T-cell (primary cell): ENCODE measurements around the gene ZNF462. TPM values are rescaled to one million over a fixed set of nuclear protein-coding genes. Genes with fewer than 3 reads are reported as not detected.
"Not testable (repeated sequence)": the region's sequence is repeated elsewhere in the genome, so short reads cannot be mapped to it uniquely, and the experiment has no call there.

ENCODE experiments used
- ATAC-seq, 4 experiments: fragments of 200-7000 bp in 3 of 4; fragments of 150-1000 bp in 1 of 4; cut with Tn5 transposase; replicated peaks in 1 of 4; 1 replicate in 3 of 4; 2 replicates in 1 of 4; pipeline ENCODE4 v1.10.0; 2021; ENCODE audit warnings: moderate library complexity in 3 of 4, mild to moderate bottlenecking in 2 of 4, moderate number of reproducible peaks in 1 of 4
- CTCF ChIA-PET, 2 donors: fragments of 300-600 bp; sonication (Branson Sonifier 250); formaldehyde crosslinking; loops; one replicate each; lab custom pipeline; 2022; ENCODE audit warnings: antibody characterized with exemption in 2 of 2; lab: Charles Lee
- POLR2A ChIA-PET, 2 donors: fragments of 300-600 bp; sonication (Branson Sonifier 250); formaldehyde crosslinking; loops; one replicate each; lab custom pipeline; 2022; ENCODE audit warnings: antibody characterized with exemption in 2 of 2; lab: Charles Lee
- DNase-seq, 35 experiments: peaks; one replicate each; pipeline versions ENCODE4 v3.0.0 to v3.0.0-alpha.2; 2013 to 2023
- H3K27ac ChIP-seq: one replicate; pipeline ENCODE4 v1.5.1; 2013; ENCODE audit warnings: low read length
- H3K27me3 ChIP-seq, 2 experiments: replicated peaks in 1 of 2; 1 replicate in 1 of 2; 2 replicates in 1 of 2; pipeline versions ENCODE4 v1.6.1 to v1.7.0; 2013; ENCODE audit warnings: low read length in 1 of 2, mixed read lengths in 1 of 2; ENCODE audit not compliant: control insufficient read depth in 2 of 2, insufficient read depth in 2 of 2; ENCODE audit errors: extremely low read depth in 1 of 2
- H3K36me3 ChIP-seq, 2 donors: 1 replicate in 1 of 2; 2 replicates in 1 of 2; pipeline versions ENCODE4 v1.6.1 to v1.7.0; 2013; ENCODE audit warnings: low read length in 1 of 2; ENCODE audit not compliant: control insufficient read depth in 2 of 2, insufficient read depth in 1 of 2; ENCODE audit errors: extremely low read depth in 1 of 2
- H3K4me1 ChIP-seq, 2 experiments: 1 replicate in 1 of 2; 2 replicates in 1 of 2; pipeline versions ENCODE4 v1.6.1 to v1.7.0; 2013; ENCODE audit warnings: low read length in 2 of 2, mixed read lengths in 1 of 2; ENCODE audit not compliant: insufficient read depth in 2 of 2, control insufficient read depth in 1 of 2; ENCODE audit errors: extremely low read depth in 1 of 2
- H3K4me3 ChIP-seq, 2 donors: 1 replicate in 1 of 2; 2 replicates in 1 of 2; pipeline versions ENCODE4 v1.5.1 to v1.7.0; 2013; ENCODE audit warnings: mild to moderate bottlenecking in 2 of 2, low read length in 1 of 2, moderate library complexity in 1 of 2; ENCODE audit not compliant: control insufficient read depth in 1 of 2; ENCODE audit errors: extremely low read depth in 1 of 2
- H3K9me3 ChIP-seq: 2 replicates; pipeline ENCODE4 v1.7.0; 2013
- H3K27ac Mint-ChIP-seq, 2 donors: one replicate each; pipeline ENCODE4 v1.8.0; 2020 to 2021; ENCODE audit warnings: mild to moderate bottlenecking in 2 of 2, mixed read lengths in 2 of 2
- H3K27me3 Mint-ChIP-seq, 2 donors: one replicate each; pipeline ENCODE4 v1.8.0; 2021 to 2022; ENCODE audit warnings: mixed read lengths in 2 of 2
- H3K36me3 Mint-ChIP-seq: one replicate; pipeline ENCODE4 v1.8.0; 2021; ENCODE audit warnings: mixed read lengths
- H3K4me1 Mint-ChIP-seq, 3 donors: one replicate each; pipeline ENCODE4 v1.8.0; 2020 to 2022; ENCODE audit warnings: mixed read lengths in 3 of 3, mild to moderate bottlenecking in 1 of 3
- H3K4me3 Mint-ChIP-seq, 3 donors: one replicate each; pipeline ENCODE4 v1.8.0; 2020 to 2022; ENCODE audit warnings: mild to moderate bottlenecking in 3 of 3, mixed read lengths in 3 of 3, moderate library complexity in 3 of 3
- H3K9me3 Mint-ChIP-seq, 3 donors: one replicate each; pipeline ENCODE4 v1.8.0; 2020 to 2022; ENCODE audit warnings: mixed read lengths in 3 of 3
- WGBS: methylation state at CpG from one replicate; pipeline ENCODE4 v1.1.5; 2013; ENCODE audit warnings: missing lambda C conversion rate; ENCODE audit not compliant: insufficient coverage; 5-methylcytosine and 5-hydroxymethylcytosine counted together
- total RNA-seq, 35 experiments: library from RNA in 6 of 35; stranded (reverse) in 6 of 35; fragments of 120-200 nt in 1 of 35; gene quantifications; one replicate each; pipeline versions ENCODE4 v1.2.1 to v1.2.4 and lab custom pipeline; 2013 to 2026

Gene ZNF462
- total RNA-seq, 5 donors from 2014 or later (not counting 1 experiment from before 2014, with no cell fraction given): 1.1 to 5.3 (median 2.5) TPM

DNA sequence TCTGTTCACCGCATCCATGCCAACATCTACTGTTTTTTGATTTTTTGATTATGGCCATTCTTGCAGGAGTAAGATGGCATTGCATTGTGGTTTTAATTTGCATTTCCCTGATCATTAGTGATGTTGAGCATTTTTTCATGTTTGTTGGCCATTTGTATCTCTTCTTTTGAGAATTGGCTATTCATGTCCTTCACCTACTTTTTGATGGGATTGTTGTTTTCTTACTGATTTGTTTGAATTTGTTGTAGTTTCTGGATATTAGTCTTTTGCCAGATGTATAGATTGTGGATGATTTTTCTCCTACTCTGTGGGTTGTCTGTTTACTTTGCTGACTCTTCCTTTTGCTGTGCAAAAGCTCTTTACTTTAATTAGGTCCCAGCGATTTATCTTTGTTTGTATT is 37.6 kb downstream of the ZNF462 start:
- H3K4me3 Mint-ChIP-seq, H3K27ac ChIP-seq, H3K27me3 Mint-ChIP-seq, DNase-seq, H3K36me3 Mint-ChIP-seq, H3K27me3 ChIP-seq, H3K4me1 ChIP-seq, H3K4me3 ChIP-seq, ATAC-seq, POLR2A ChIA-PET, H3K36me3 ChIP-seq, CTCF ChIA-PET, H3K27ac Mint-ChIP-seq, H3K4me1 Mint-ChIP-seq, H3K9me3 ChIP-seq: not testable (repeated sequence)
- peaks cover 16 to 44% (median 35%) of the 10 kb centered on the region in 3 donors for H3K9me3 Mint-ChIP-seq
- WGBS: no CpG with 5 or more reads among the region's 2 CpGs

DNA sequence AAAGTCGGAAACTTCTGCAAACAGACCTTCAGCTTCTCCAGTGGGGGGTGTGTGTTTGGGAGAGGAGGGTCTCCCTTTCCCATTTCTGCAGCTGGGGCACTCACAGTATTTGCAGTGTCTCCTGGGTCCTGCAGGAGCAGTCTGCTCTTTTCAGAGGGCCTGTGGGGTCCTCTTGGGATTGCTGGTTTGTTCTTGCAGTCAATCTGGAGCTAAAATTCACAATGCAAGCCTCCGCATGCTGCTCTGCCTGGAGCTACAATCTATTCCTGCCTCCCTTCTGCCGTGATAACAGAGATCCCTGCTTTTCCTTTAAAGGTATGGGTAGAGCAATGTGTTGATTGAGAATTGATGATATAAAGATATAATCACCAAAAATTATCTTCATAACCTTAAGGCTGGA is 43.2 kb downstream of the ZNF462 start:
- 100% methylated on average over 1 of the region's 3 CpGs for WGBS
- peaks cover 0 to 8% of the 10 kb centered on the region in 2 experiments for H3K4me1 ChIP-seq
- H3K27ac ChIP-seq: no peak overlapping the region
- no peak overlapping the region for H3K4me3 ChIP-seq
- Mint-ChIP-seq H3K9me3 (peaks cover 18 to 36% (median 27%) of the 10 kb centered on the region in 3 donors), H3K36me3 (no peaks in the 10 kb centered on the region), H3K27ac (no peak overlapping the region), H3K4me1 (peaks cover 0 to 7% (median 0%) of the 10 kb centered on the region in 3 donors), H3K4me3 (no peak overlapping the region), H3K27me3 (no peaks in the 10 kb centered on the region)
- POLR2A ChIA-PET: no interaction called here
- no peaks in the 10 kb centered on the region for H3K9me3 ChIP-seq
- no peaks in the 10 kb centered on the region for H3K36me3 ChIP-seq
- no peaks in the 10 kb centered on the region for H3K27me3 ChIP-seq
- CTCF ChIA-PET: no interaction called here
- DNase-seq: no peak
- ATAC-seq: no peak

DNA sequence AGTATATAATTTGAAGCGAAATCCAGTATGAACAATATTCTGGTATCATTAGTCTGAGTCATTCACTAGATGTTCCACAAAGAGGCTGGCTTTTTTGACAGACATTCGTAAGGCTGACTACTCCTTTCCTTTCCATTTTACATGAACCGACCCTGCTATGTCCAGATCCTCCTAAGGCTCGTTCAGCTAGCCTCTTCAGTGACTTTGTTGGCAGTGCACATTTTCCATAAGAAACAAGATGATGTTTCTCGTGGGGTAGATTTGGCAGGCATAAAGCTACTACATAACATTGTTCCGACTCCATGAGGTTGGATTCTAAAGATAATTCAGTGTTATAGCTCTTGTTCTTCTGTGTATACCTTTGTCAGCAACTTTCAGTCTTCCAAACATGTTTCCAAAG is 49.0 kb downstream of the ZNF462 start:
- whole genome bisulfite sequencing: 74% methylated on average over 2 of the region's 6 CpGs
- POLR2A ChIA-PET: no interaction called here
- no peak for ATAC-seq
- DNase-seq: no peak
- Histone ChIP-seq H3K9me3 (no peaks in the 10 kb centered on the region), H3K4me3 (no peak overlapping the region), H3K36me3 (no peaks in the 10 kb centered on the region), H3K4me1 (peaks cover 0 to 24% of the 10 kb centered on the region in 2 experiments), H3K27ac (no peak overlapping the region), H3K27me3 (no peaks in the 10 kb centered on the region)
- H3K4me1 Mint-ChIP-seq: peaks cover 0 to 17% (median 0%) of the 10 kb centered on the region in 3 donors
- CTCF ChIA-PET: interaction anchor here in 1 of 2 donors (0.6 kb wide), 1 partner anchor 1971 kb away, joined by 4 read pairs; no protein-coding TSS in a partner anchor
- no peaks in the 10 kb centered on the region for H3K27me3 Mint-ChIP-seq
- peaks cover 0 to 4% (median 0%) of the 10 kb centered on the region in 3 donors for H3K9me3 Mint-ChIP-seq
- no peaks in the 10 kb centered on the region for H3K36me3 Mint-ChIP-seq
- no peak overlapping the region for H3K27ac Mint-ChIP-seq
- no peak overlapping the region for H3K4me3 Mint-ChIP-seq

DNA sequence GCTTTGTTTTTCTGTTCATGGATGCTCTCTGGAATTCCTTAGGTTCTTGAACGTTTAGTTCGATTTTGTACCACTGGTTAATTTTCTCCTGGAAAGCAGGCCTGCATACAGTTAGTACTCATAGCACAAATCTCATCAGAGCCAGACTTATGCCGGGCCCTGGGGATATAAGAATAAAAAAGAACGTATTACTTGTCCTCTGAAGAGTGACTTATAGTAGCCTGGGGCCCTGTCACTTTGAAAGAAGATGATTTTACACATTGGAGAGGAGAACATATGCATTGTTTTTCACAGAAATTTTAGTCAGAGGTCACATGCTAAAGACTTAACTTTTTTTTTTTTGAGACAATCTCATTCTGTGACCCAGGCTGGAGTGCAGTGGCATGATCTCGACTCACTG is 50.3 kb downstream of the ZNF462 start:
- H3K4me1 Mint-ChIP-seq: peaks cover 0 to 23% (median 0%) of the 10 kb centered on the region in 3 donors
- H3K9me3 Mint-ChIP-seq: peaks cover 0 to 4% (median 0%) of the 10 kb centered on the region in 3 donors
- H3K4me3 Mint-ChIP-seq: no peak overlapping the region
- H3K27ac Mint-ChIP-seq: no peak overlapping the region
- ChIA-PET CTCF (interaction anchor here in 1 of 2 donors (0.7 kb wide), 1 partner anchor 871 kb away, joined by 3 read pairs; no protein-coding TSS in a partner anchor), POLR2A (no interaction called here)
- H3K27me3 Mint-ChIP-seq: no peaks in the 10 kb centered on the region
- WGBS: 100% methylated on average over 1 of the region's 5 CpGs
- Histone ChIP-seq H3K4me1 (peaks cover 0 to 28% of the 10 kb centered on the region in 2 experiments), H3K4me3 (no peak overlapping the region), H3K27ac (no peak overlapping the region), H3K36me3 (no peaks in the 10 kb centered on the region), H3K27me3 (no peaks in the 10 kb centered on the region), H3K9me3 (no peaks in the 10 kb centered on the region)
- DNase-seq (no peak), ATAC-seq (no peak)
- H3K36me3 Mint-ChIP-seq: no peaks in the 10 kb centered on the region

DNA sequence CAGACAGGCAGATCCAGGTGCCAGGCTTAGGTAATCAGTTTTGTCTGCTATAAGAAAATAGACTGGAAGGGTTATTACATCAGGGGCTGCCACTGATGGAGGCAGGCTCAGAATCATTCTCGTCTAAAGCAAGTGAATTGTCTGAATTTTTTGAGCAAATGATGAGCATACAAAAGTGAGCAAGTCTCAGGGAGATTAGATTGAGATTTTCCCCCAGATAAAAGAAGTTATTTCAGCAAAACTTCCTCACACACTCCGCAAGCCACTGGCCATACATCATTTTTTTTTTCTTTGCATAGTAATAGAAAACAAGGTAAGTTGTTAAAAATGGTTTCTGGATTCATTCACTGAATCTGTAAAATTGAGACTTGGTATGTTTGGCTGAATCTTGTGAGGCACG is 52.9 kb downstream of the ZNF462 start:
- Mint-ChIP-seq H3K27ac (no peak overlapping the region), H3K27me3 (no peaks in the 10 kb centered on the region), H3K36me3 (no peaks in the 10 kb centered on the region), H3K9me3 (peaks cover 0 to 4% (median 0%) of the 10 kb centered on the region in 3 donors), H3K4me1 (peaks cover 4 to 32% (median 4%) of the 10 kb centered on the region in 3 donors), H3K4me3 (no peak overlapping the region)
- Histone ChIP-seq H3K4me1 (peaks cover 0 to 29% of the 10 kb centered on the region in 2 experiments), H3K9me3 (no peaks in the 10 kb centered on the region), H3K27ac (no peak overlapping the region), H3K36me3 (no peaks in the 10 kb centered on the region), H3K4me3 (no peak overlapping the region), H3K27me3 (no peaks in the 10 kb centered on the region)
- ChIA-PET POLR2A (no interaction called here), CTCF (no interaction called here)
- 91% methylated on average over 1 of the region's 3 CpGs for WGBS
- ATAC-seq (no peak), DNase-seq (no peak)

DNA sequence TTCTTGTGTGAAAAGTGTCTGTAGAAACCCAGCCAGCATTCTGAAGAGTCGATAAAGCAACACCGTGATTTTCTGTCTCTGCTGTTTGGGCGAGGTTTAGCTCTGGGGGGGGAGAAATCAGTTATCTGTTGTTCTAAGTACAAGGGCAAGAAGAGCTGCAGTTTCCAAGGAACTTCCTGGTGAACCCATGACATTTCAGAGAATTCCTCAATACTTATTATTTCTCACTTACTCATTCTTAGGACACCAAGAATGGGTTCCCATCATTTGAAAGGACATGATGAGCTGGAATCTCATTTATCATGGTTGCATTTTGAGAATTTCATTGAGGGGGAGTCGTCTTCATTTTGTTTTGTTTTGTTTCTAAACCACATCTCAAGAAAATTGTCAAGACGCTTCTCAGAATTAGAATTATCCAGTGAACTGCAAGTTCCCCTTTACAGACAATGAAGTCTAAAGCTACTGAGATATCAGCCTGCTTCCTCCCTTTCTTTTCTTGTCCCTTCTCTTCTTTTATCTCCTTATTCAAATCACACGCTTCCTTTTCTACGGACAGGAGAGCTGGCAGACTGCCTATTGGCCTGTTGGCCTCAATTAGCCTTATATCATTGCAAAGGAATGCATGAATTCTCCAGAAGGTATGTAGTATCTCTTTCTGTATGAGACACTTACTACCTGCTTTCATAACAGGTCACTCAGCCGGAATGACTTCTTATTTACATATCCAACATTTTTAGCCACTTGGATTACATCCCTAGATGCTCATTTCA is 53.7 kb downstream of the ZNF462 start:
- no peaks in the 10 kb centered on the region for H3K27me3 ChIP-seq
- Mint-ChIP-seq H3K4me3 (no peak overlapping the region), H3K4me1 (peaks cover 11 to 40% (median 12%) of the 10 kb centered on the region in 3 donors), H3K9me3 (peaks cover 0 to 9% (median 4%) of the 10 kb centered on the region in 3 donors), H3K27me3 (no peaks in the 10 kb centered on the region), H3K27ac (no peak overlapping the region), H3K36me3 (no peaks in the 10 kb centered on the region)
- POLR2A ChIA-PET: no interaction called here
- no CpG with 5 or more reads among the region's 8 CpGs for WGBS
- DNase-seq: no peak
- CTCF ChIA-PET: no interaction called here
- H3K9me3 ChIP-seq: no peaks in the 10 kb centered on the region
- H3K36me3 ChIP-seq: no peaks in the 10 kb centered on the region
- H3K27ac ChIP-seq: no peak overlapping the region
- H3K4me1 ChIP-seq: peaks cover 4 to 34% of the 10 kb centered on the region in 2 experiments
- no peak overlapping the region for H3K4me3 ChIP-seq
- ATAC-seq: no peak
